Aortic smooth muscle cell (primary cell): ENCODE measurements around the gene ZYG11A. TPM values are rescaled to one million over a fixed set of nuclear protein-coding genes. Genes with fewer than 3 reads are reported as not detected.

Experiments
- total RNA-seq: library from RNA; depleted of rRNA; stranded (reverse); fragments of >200 nt; gene quantifications from 2 replicates; pipeline ENCODE4 v1.2.3, GENCODE V29; 2014

ZYG11A gene
- total RNA-seq = 0.06 and 0.13 TPM in 2 replicates

DNA sequence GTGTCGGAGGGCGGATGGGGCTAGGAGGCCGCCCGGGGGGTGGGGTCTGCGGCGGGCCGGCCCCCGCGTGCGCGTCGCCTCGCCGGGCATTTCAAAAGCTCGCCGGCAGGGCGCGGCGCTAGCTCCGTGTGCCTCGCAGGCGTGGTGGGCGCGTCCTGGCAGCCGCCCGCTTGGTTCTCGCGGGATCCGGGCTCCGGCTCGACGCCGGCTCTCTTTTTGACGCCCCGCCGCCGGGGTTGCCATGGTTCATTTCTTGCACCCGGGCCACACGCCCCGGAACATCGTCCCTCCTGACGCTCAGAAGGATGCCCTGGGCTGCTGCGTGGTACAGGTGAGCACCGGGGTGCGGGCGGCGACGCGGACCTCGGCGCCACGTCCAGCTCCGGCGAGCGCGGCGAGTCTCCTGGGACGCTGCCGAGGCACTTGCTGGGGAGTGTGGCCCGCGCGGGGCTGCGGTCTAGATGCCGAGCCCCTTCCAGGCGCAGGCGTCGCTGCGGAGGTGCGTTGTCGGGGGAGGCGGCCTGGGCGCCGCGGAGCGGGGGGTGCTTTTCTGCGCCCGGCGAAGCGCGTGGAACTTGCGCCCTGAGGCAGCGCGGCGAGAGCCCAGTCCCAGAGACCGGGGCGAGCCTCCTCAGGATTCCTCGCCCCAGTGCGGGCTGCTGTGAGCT, at the start of gene ZYG11A:
Gene ZYG11A, plus strand, starts transcription at position 118 of the 668 bp plus-strand sequence. Its CDS starts 124 bp downstream, at position 242.

DNA sequence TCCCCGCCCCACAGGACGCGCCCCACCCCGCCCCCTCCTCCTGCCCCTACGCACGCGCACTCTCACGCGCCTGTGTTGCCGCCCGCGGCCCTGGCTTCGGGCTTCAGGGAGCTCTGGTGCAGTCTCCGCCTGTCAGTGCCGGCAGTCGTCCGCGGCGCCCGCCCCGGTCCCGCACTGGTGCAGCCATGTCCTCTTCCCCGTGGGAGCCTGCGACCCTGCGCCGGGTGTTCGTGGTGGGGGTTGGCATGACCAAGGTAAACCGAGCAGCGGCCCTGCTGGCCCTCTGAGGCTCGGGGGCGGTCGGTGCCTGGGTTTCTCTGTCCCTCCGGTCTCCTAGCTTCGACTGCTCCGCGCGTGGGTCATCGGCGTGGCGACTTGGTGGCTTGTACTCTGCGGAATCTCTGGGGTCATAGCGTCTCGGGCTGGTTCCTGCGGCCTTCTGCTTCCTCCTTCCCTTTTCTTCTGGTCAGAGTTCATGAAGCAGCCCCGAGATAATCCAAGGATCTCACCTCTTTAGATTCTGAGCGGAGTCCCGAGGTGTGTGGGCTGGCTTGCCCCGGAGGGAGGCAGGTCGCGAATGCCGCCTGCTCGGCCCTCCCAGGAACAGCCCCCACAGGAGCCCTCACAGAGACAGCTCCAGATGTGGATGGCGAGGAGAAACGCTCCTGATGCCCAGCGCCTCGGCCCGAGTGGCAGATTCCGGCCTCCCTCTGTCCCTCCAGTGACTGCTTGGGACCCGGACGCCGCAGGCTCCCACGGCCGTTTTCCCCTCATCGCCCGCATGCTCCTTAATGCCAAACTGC, 84.9 kb downstream of the ZYG11A start, which contains the start of gene SCP2:
Gene SCP2, plus strand, starts transcription at position 65 of the 803 bp plus-strand sequence. Its CDS starts 121 bp downstream, at position 186.

Other genes with a start within 250 kb of the ZYG11A start
- gene GPX7, start 240.4 kb upstream of the ZYG11A start, total RNA-seq = 36.6 and 39.1 TPM in 2 replicates
- not detected in 2 replicates for gene SHISAL2A, start 209.6 kb upstream of the ZYG11A start, total RNA-seq
- 9.0 and 10.3 TPM in 2 replicates for gene COA7, start 144.4 kb upstream of the ZYG11A start, total RNA-seq
- 32.1 and 34.7 TPM in 2 replicates for gene ZYG11B, start 116.3 kb upstream of the ZYG11A start, total RNA-seq
- 26.7 and 35.1 TPM in 2 replicates for gene ECHDC2, start 79.0 kb downstream of the ZYG11A start, total RNA-seq
- 180 and 209 TPM in 2 replicates for gene SCP2, start 84.5 kb downstream of the ZYG11A start, total RNA-seq
- gene PODN, start 219.5 kb downstream of the ZYG11A start, total RNA-seq = 5.8 and 7.6 TPM in 2 replicates